GM13976 (cell line): ENCODE data around the gene EBNA1BP2.

Experiments
- DNase-seq: peaks from one replicate; pipeline ENCODE4 v3.0.0; 2012; ENCODE audit warnings: low spot score
- in situ Hi-C: fragments of 300-500 bp; cut with MboI; formaldehyde crosslinking; loops from one replicate; pipeline ENCODE4 v1.12.0; 2022; ENCODE audit warnings: low sequenced_read_pairs, mixed read lengths, inconsistent platforms; ENCODE audit not compliant: unreplicated experiment
- TF ChIP-seq, protein P1 (sequence below): IDR thresholded peaks from 2 replicates; pipeline ENCODE4 v1.5.1; 2012; ENCODE audit warnings: borderline replicate concordance, mild to moderate bottlenecking; ENCODE audit not compliant: insufficient read depth; ENCODE audit errors: extremely low read depth, missing control alignments, control extremely low read depth

The EBNA1BP2 gene

DNA sequence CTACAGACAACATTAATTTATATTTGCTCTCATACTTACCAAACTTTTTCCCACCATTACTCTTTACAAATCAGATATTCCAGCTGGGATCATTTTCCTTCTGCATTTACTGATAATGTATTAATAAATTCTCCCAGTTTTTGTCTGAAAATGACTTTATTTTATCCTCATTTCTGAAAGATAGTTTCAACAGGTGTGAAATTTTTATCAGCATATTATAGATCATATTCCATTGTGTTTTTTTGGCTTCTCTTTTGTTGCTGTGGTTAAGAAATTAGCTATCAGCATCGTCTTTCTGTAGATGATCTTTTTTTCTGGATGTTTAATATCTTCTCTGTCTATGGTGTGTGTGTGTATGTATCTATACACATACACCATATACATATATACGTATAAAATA is 2.8 kb upstream of the EBNA1BP2 start:
- TF ChIP-seq, protein P1, sequence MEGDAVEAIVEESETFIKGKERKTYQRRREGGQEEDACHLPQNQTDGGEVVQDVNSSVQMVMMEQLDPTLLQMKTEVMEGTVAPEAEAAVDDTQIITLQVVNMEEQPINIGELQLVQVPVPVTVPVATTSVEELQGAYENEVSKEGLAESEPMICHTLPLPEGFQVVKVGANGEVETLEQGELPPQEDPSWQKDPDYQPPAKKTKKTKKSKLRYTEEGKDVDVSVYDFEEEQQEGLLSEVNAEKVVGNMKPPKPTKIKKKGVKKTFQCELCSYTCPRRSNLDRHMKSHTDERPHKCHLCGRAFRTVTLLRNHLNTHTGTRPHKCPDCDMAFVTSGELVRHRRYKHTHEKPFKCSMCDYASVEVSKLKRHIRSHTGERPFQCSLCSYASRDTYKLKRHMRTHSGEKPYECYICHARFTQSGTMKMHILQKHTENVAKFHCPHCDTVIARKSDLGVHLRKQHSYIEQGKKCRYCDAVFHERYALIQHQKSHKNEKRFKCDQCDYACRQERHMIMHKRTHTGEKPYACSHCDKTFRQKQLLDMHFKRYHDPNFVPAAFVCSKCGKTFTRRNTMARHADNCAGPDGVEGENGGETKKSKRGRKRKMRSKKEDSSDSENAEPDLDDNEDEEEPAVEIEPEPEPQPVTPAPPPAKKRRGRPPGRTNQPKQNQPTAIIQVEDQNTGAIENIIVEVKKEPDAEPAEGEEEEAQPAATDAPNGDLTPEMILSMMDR = no peak
- no peak for DNase-seq
- in situ Hi-C loops = no loop called here

DNA sequence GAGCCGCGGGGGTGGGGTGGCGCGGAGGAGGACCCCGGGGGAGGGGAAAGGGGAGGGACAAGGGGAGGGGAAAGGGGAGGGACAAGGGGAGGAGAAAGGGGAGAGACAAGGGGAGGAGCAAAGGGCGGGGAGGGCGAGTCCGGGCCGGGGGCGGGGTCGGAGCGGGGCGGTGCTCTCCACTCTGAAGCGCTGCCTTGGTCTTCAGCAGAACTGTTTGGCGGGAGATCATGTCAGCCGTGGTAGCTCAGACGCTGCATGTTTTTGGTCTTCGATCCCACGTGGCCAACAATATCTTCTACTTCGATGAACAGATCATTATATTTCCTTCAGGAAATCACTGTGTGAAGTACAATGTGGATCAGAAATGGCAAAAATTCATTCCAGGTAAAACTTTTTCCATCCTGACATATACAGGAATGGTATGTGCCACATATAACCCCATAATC is 460 bp upstream of the EBNA1BP2 start:
- in situ Hi-C loops = no loop called here
- peak; percentile 94 for DNase-seq
- TF ChIP-seq, protein P1 = no peak

DNA sequence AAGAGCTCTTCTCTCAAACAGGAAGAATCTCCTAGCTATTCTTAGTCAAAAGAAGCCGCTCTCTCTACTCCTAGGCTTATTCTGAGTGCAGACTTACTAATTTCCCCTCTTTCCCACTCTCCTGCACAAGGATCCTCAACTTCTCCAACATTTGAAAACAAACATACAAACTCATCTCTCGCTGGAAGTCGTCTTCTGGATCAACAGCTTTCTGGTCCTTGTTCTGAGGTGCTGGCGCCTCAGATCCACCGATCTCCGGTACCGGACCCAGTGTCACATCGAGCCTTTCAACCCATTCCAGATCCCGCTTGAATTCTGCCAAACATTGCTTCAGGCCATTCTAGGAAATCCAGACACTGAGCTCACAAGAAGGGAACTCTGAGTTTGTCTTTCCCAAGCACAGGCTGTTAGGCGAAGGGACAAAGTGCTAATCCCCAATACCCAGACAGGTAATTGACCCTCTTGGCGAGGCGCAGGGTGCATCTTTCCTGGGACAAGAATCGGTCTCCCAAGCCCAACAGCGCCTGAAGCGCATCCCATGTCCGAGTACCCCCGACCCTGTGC is 696 bp downstream of the EBNA1BP2 start:
- peak; percentile 18 for DNase-seq
- in situ Hi-C loops = no loop called here
- TF ChIP-seq, protein P1 = no peak

GRCh38 chr1:43165765-43166164 is 6.3 kb downstream of the EBNA1BP2 start:
- in situ Hi-C loops = no loop called here
- no peak for DNase-seq
- TF ChIP-seq, protein P1 = no peak

DNA sequence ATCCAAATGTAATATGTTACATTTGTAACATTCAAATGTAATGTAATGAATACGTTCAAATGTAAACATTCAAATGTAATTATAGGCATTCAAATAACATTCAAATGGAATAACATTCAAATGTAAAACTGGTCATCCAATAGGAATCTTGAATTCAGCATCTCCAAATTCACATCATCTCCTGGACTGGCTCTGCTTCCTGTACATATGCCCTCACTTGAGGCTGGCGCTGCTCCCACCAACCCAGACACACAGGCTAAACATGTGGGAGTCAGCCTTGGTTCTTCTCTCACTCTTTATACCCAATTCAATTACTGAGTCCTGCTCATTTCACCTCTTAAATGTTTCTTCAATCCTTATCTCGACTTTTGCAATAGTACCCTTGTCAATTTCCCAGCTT is 6.9 kb downstream of the EBNA1BP2 start:
- TF ChIP-seq, protein P1 = no peak
- in situ Hi-C loops = no loop called here
- DNase-seq = no peak

- in situ Hi-C loops = no loop called here
- TF ChIP-seq, protein P1 = no peak
- no peak for DNase-seq
Observed at GRCh38 chr1:43156026-43156425, 16.1 kb downstream of the EBNA1BP2 start.
